ENCODE data around the gene CACNA1I.

GRCh38 chr22:39631381-39632286, 61.1 kb downstream of the CACNA1I start:
- TF ChIP-seq TCF12 (IDR thresholded peaks at IDR 0.05; ENCODE audit: low read depth) (no peak), TAF1 (IDR thresholded peaks at IDR 0.05; ENCODE audit: low read depth) (no peak)

All from Ishikawa (cell line).